Colonic mucosa (tissue), 4 donors: Measurements from ENCODE around the gene FGFR2. TPM values are rescaled to one million over a fixed set of nuclear protein-coding genes. Genes with fewer than 3 reads are reported as not detected.

ENCODE experiments used
- DNase-seq: peaks from one replicate; pipeline ENCODE4 v3.0.0-alpha.2; 2020
- H3K27ac ChIP-seq: fragments of 200-600 bp; one replicate; pipeline ENCODE4 v1.8.0; 2021
- H3K27me3 ChIP-seq: fragments of 200-600 bp; one replicate; pipeline ENCODE4 v1.8.0; 2021
- H3K36me3 ChIP-seq: fragments of 200-600 bp; one replicate; pipeline ENCODE4 v1.8.0; 2021
- H3K4me1 ChIP-seq: fragments of 200-600 bp; one replicate; pipeline ENCODE4 v1.8.0; 2021; ENCODE audit warnings: mild to moderate bottlenecking
- H3K4me3 ChIP-seq: fragments of 200-600 bp; one replicate; pipeline ENCODE4 v1.8.0; 2021
- H3K9ac ChIP-seq, 2 donors: one replicate each; pipeline ENCODE4 v1.7.0; 2013; ENCODE audit warnings: control low read depth in 2 of 2, low read depth in 2 of 2, low read length in 2 of 2
- H3K9me3 ChIP-seq: fragments of 200-600 bp; one replicate; pipeline ENCODE4 v1.8.0; 2021
- CTCF ChIP-seq: fragments of 200-600 bp; IDR thresholded peaks from one replicate; pipeline ENCODE4 v1.8.0; 2022; ENCODE audit warnings: antibody characterized with exemption, mild to moderate bottlenecking
- intact Hi-C: fragments of 100-400 bp; cut with DNase I; formaldehyde crosslinking; loops from one replicate; pipeline ENCODE4 v1.14.1; 2022
- total RNA-seq, 2 donors: library from RNA; stranded (reverse); fragmentation: NEBNext Ultra II Directional in 1 of 2; extraction: Animal tissue kit (Norgen Biotek cat#: 25700) in 1 of 2; gene quantifications; one replicate each; pipeline ENCODE4 v1.2.1, GENCODE V29; 2021
- donor health status: healthy.
- donor health status: DM: no; HTN: no; CAD: no.
- donor health status: DM: no; HTN: no; CAD: no.

FGFR2 gene
- total RNA-seq, 2 donors from 2014 or later, result 25.6 to 40.9 TPM

DNA sequence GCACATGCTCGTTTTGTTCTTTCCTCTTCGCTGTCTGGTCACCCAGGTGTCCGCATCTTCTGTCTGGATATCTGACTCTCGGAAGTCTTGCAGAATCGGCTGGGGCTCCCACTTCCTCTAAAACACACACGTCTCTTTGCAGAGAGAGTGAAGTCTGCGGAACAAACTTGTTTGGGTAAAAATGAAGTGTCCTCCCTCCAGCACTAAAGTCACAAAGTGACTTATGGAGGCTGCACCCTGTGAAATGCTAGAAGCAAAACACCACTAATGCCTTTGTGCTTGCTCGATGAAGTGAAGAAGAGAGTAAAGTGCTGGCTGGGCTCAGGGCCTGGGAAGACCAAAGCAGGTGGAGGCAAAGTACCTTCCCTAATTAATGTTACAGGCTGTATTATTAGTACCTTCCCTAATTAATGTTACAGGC is 71.4 kb downstream of the FGFR2 start:
- TF ChIP-seq CTCF, result no peak
- intact Hi-C loops, result no loop called here
- no peak overlapping the region for H3K9ac ChIP-seq
- H3K4me1 ChIP-seq, result peaks cover 15% of the 10 kb centered on the region
- H3K27ac ChIP-seq, result no peak overlapping the region
- no peak overlapping the region for H3K4me3 ChIP-seq
- no peaks in the 10 kb centered on the region for H3K9me3 ChIP-seq
- no peaks in the 10 kb centered on the region for H3K36me3 ChIP-seq
- H3K27me3 ChIP-seq, result no peaks in the 10 kb centered on the region
- no peak for DNase-seq

GRCh38 chr10:121526135-121526790 is 72.0 kb downstream of the FGFR2 start:
- peaks cover 15% of the 10 kb centered on the region for H3K4me1 ChIP-seq
- no peak overlapping the region for H3K4me3 ChIP-seq
- no peak overlapping the region for H3K27ac ChIP-seq
- no peaks in the 10 kb centered on the region for H3K36me3 ChIP-seq
- H3K27me3 ChIP-seq, result no peaks in the 10 kb centered on the region
- DNase-seq, result no peak
- intact Hi-C loops, result no loop called here
- no peak overlapping the region for H3K9ac ChIP-seq
- no peaks in the 10 kb centered on the region for H3K9me3 ChIP-seq
- TF ChIP-seq CTCF, result no peak

- Histone ChIP-seq H3K4me1 (peaks cover 15% of the 10 kb centered on the region), H3K27me3 (no peaks in the 10 kb centered on the region), H3K4me3 (no peak overlapping the region), H3K27ac (peak overlapping the region; percentile 17), H3K9ac (peak overlapping the region in 1 of 2 donors; percentile 41), H3K9me3 (no peaks in the 10 kb centered on the region), H3K36me3 (no peaks in the 10 kb centered on the region)
- intact Hi-C loops, result no loop called here
- no peak for TF ChIP-seq CTCF
- DNase-seq, result peak; percentile 51
Measured at GRCh38 chr10:121525251-121526134, 72.8 kb downstream of the FGFR2 start.

DNA sequence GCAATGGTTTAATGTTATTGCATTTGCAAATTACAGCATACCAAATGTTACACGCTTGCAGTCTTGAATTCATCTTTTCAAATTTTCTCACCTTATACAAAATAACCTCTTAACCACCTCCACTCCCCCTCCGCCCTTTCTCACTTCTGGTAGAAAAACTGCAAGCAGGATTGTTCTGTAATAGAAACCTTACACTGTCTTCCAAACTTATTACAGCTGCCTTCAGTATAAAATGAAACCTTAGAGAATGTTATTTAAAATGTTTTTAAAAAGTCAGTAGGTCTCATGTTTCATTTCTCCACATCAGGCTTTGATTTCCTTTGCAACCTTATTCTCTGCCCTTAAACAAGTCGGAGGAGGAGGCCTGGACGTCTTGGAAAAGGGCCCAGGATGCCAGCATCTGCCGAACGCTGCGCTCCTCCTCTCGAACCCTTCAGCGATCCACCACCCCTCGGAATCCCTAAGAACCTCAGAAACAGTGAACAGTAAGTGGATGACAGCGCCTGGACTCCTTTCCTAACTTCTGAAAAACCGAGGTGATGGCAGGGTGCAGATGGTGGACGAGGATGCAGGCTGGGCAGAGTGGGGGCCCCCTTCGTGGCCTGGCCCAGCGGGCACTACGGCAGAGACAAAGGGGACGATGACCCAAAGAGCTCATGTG is 74.0 kb downstream of the FGFR2 start:
- H3K27me3 ChIP-seq, result no peaks in the 10 kb centered on the region
- no peak for DNase-seq
- no peaks in the 10 kb centered on the region for H3K36me3 ChIP-seq
- peak overlapping the region; percentile 17 for H3K27ac ChIP-seq
- peaks cover 15% of the 10 kb centered on the region for H3K4me1 ChIP-seq
- no peak for TF ChIP-seq CTCF
- no peak overlapping the region for H3K9ac ChIP-seq
- no peak overlapping the region for H3K4me3 ChIP-seq
- H3K9me3 ChIP-seq, result no peaks in the 10 kb centered on the region
- intact Hi-C loops, result no loop called here

DNA sequence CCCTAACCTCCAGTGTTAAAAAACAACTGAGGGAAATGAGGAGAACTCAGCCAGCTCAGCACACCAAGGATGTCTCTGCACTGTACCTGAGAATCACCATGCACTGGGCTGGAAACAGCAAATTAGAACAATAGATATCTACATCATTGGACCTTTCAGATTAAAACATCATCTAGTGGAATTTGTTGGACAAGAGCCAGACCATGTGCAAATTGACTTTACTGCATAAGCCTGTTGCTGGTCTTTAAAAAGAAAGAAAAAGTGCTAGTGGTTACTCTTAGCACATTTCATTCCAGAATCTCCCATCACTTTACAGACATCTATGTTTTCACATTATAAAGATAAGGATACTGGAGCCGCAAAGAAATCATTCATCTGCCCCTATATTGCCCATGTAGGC is 75.4 kb downstream of the FGFR2 start:
- intact Hi-C loops, result no loop called here
- TF ChIP-seq CTCF, result no peak
- peak overlapping the region in 1 of 2 donors; percentile 48 for H3K9ac ChIP-seq

More for the DNA sequence above, 75.4 kb downstream of the FGFR2 start:
- Histone ChIP-seq H3K9me3 (no peaks in the 10 kb centered on the region), H3K4me3 (no peak overlapping the region), H3K4me1 (peaks cover 15% of the 10 kb centered on the region), H3K27ac (no peak overlapping the region), H3K36me3 (no peaks in the 10 kb centered on the region), H3K27me3 (no peaks in the 10 kb centered on the region)
- no peak for DNase-seq
